ENCODE measurements around the gene VPS25.

The VPS25 gene

DNA sequence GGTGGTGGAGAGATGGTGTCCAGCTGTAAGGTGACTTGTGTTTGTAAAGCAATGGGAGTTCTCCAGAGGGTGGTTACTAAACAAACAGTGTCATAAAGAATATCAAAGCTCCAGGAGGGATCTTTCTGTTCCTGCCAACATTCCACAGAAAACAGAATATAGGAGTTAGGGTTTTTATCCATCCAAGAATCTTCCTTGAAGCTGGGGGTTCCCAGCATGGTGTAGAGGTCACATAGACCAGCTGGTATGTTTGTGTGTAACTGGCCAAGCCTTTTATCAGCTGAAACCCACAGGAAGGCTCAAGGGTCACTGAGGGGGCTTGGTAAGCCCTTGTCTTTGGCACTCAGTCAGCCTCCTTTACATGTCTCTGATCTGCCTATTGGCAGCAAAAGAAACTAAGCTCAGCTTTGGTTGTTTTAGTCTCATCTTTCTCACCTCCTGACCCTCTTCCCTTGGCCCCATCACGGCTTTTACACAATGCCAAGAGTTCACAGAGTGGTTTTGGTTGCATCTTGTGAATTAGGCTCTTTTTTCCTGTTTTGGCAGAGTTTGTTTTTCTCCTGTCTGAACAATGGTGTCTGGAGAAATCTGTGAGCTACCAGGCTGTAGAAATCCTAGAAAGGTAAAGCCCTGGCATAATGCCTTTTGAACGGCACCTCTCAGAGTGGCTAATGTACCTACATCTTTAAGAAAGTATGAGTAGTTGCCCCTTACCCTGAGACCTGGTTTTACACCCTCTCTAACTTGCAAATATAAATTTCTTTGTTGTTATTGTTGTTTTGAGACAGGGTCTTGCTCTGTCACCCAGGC is 30.0 kb downstream of the VPS25 start:
- H3K9me3 ChIP-seq (replicated peaks in 1 of 2; ENCODE audit: control insufficient read depth in 2 of 2, insufficient read depth in 1 of 2, low read depth in 1 of 2, low read length in 2 of 2): peaks cover 0 to 4% of the 10 kb centered on the region in 2 donors
- no CpG with 5 or more reads among the region's 2 CpGs for WGBS, 2 donors (ENCODE audit: extremely low coverage in 2 of 2, insufficient read length in 2 of 2, insufficient replicate concordance in 1 of 2)
- no peaks in the 10 kb centered on the region for H3K79me1 ChIP-seq (ENCODE audit: low read depth, low read length)
- no peak overlapping the region for H2BK12ac ChIP-seq (ENCODE audit: low read length)
- H3K27me3 ChIP-seq (ENCODE audit: control insufficient read depth in 3 of 3, insufficient read depth in 3 of 3, low read depth in 1 of 3, low read length in 3 of 3): peaks cover 0 to 2% (median 0%) of the 10 kb centered on the region in 3 experiments
- H3K27ac ChIP-seq (replicated peaks; ENCODE audit: low read length): no peak overlapping the region
- H3K18ac ChIP-seq (ENCODE audit: low read length): no peak overlapping the region
- H2AFZ ChIP-seq (ENCODE audit: low read length): peak overlapping the region; percentile 31
- no peak overlapping the region for H4K91ac ChIP-seq (ENCODE audit: low read depth, low read length, poor library complexity)
- H3K4me1 ChIP-seq (ENCODE audit: control insufficient read depth in 2 of 2, insufficient read depth in 1 of 2, low read depth in 1 of 2, low read length in 2 of 2): peaks cover 5 to 13% of the 10 kb centered on the region in 2 donors
- no peak for DNase-seq (ENCODE audit: low spot score)
- H3K4me3 ChIP-seq (ENCODE audit: low read length in 2 of 2): no peak overlapping the region
- H2AK5ac ChIP-seq (ENCODE audit: low read depth, low read length): no peak overlapping the region
- no peak overlapping the region for H3K4me2 ChIP-seq (ENCODE audit: insufficient read depth, low read length, poor library complexity, severe bottlenecking)
- no peak overlapping the region for H2BK15ac ChIP-seq (ENCODE audit: low read length)
- H2BK5ac ChIP-seq (ENCODE audit: low read length): no peak overlapping the region
- no peak overlapping the region for H4K8ac ChIP-seq (ENCODE audit: low read depth, low read length)
- H3K36me3 ChIP-seq (replicated peaks in 1 of 2; ENCODE audit: control insufficient read depth in 2 of 2, insufficient read depth in 2 of 2, low read length in 2 of 2): no peaks in the 10 kb centered on the region
- H3K14ac ChIP-seq (ENCODE audit: low read length): no peak overlapping the region
- H3K4ac ChIP-seq (ENCODE audit: low read length): no peak overlapping the region
- H2BK120ac ChIP-seq (ENCODE audit: low read depth, low read length): no peak overlapping the region
- no peak overlapping the region for H3K23ac ChIP-seq (ENCODE audit: low read depth, low read length, poor library complexity)
- H3K9ac ChIP-seq (ENCODE audit: low read depth, low read length, poor library complexity): no peak overlapping the region

GRCh38 chr17:42804918-42805367 is 31.7 kb downstream of the VPS25 start:
- Histone ChIP-seq H3K4ac (ENCODE audit: low read length) (no peak overlapping the region), H2BK5ac (ENCODE audit: low read length) (no peak overlapping the region), H2AFZ (ENCODE audit: low read length) (no peak overlapping the region), H3K27ac (replicated peaks; ENCODE audit: low read length) (no peak overlapping the region), H4K91ac (ENCODE audit: low read depth, low read length, poor library complexity) (no peak overlapping the region), H3K36me3 (replicated peaks in 1 of 2; ENCODE audit: control insufficient read depth in 2 of 2, insufficient read depth in 2 of 2, low read length in 2 of 2) (peaks cover 0 to 6% of the 10 kb centered on the region in 2 donors), H2BK120ac (ENCODE audit: low read depth, low read length) (no peak overlapping the region), H2BK15ac (ENCODE audit: low read length) (no peak overlapping the region), H3K9me3 (replicated peaks in 1 of 2; ENCODE audit: control insufficient read depth in 2 of 2, insufficient read depth in 1 of 2, low read depth in 1 of 2, low read length in 2 of 2) (no peaks in the 10 kb centered on the region), H3K14ac (ENCODE audit: low read length) (no peak overlapping the region), H3K4me2 (ENCODE audit: insufficient read depth, low read length, poor library complexity, severe bottlenecking) (no peak overlapping the region), H3K79me1 (ENCODE audit: low read depth, low read length) (no peaks in the 10 kb centered on the region), H4K8ac (ENCODE audit: low read depth, low read length) (no peak overlapping the region), H3K27me3 (ENCODE audit: control insufficient read depth in 3 of 3, insufficient read depth in 3 of 3, low read depth in 1 of 3, low read length in 3 of 3) (peaks cover 0 to 2% (median 0%) of the 10 kb centered on the region in 3 experiments), H3K23ac (ENCODE audit: low read depth, low read length, poor library complexity) (no peak overlapping the region), H3K4me1 (ENCODE audit: control insufficient read depth in 2 of 2, insufficient read depth in 1 of 2, low read depth in 1 of 2, low read length in 2 of 2) (peaks cover 2 to 13% of the 10 kb centered on the region in 2 donors), H2BK12ac (ENCODE audit: low read length) (no peak overlapping the region), H3K4me3 (ENCODE audit: low read length in 2 of 2) (no peak overlapping the region), H3K18ac (ENCODE audit: low read length) (no peak overlapping the region), H2AK5ac (ENCODE audit: low read depth, low read length) (no peak overlapping the region), H3K9ac (ENCODE audit: low read depth, low read length, poor library complexity) (no peak overlapping the region)
- WGBS, 2 donors (ENCODE audit: extremely low coverage in 2 of 2, insufficient read length in 2 of 2, insufficient replicate concordance in 1 of 2): no CpG with 5 or more reads among the region's 1 CpG
- DNase-seq (ENCODE audit: low spot score): no peak

- WGBS, 2 donors (ENCODE audit: extremely low coverage in 2 of 2, insufficient read length in 2 of 2, insufficient replicate concordance in 1 of 2): no CpG with 5 or more reads among the region's 1 CpG
Observed at GRCh38 chr17:42806249-42806648, 33.0 kb downstream of the VPS25 start.

GRCh38 chr17:42809250-42809649 is 36.0 kb downstream of the VPS25 start:
- H3K79me1 ChIP-seq (ENCODE audit: low read depth, low read length): no peaks in the 10 kb centered on the region

More at GRCh38 chr17:42806249-42806648, 33.0 kb downstream of the VPS25 start:
- H3K4me3 ChIP-seq (ENCODE audit: low read length in 2 of 2): no peak overlapping the region
- no peak overlapping the region for H2BK12ac ChIP-seq (ENCODE audit: low read length)
- H3K79me1 ChIP-seq (ENCODE audit: low read depth, low read length): no peaks in the 10 kb centered on the region
- no peak overlapping the region for H3K4ac ChIP-seq (ENCODE audit: low read length)
- H3K27me3 ChIP-seq (ENCODE audit: control insufficient read depth in 3 of 3, insufficient read depth in 3 of 3, low read depth in 1 of 3, low read length in 3 of 3): no peaks in the 10 kb centered on the region
- H3K18ac ChIP-seq (ENCODE audit: low read length): no peak overlapping the region
- no peak overlapping the region for H2BK5ac ChIP-seq (ENCODE audit: low read length)
- no peaks in the 10 kb centered on the region for H3K9me3 ChIP-seq (replicated peaks in 1 of 2; ENCODE audit: control insufficient read depth in 2 of 2, insufficient read depth in 1 of 2, low read depth in 1 of 2, low read length in 2 of 2)
- H2AFZ ChIP-seq (ENCODE audit: low read length): no peak overlapping the region
- peaks cover 2 to 13% of the 10 kb centered on the region in 2 donors for H3K4me1 ChIP-seq (ENCODE audit: control insufficient read depth in 2 of 2, insufficient read depth in 1 of 2, low read depth in 1 of 2, low read length in 2 of 2)
- H3K27ac ChIP-seq (replicated peaks; ENCODE audit: low read length): no peak overlapping the region
- H3K14ac ChIP-seq (ENCODE audit: low read length): no peak overlapping the region
- H3K36me3 ChIP-seq (replicated peaks in 1 of 2; ENCODE audit: control insufficient read depth in 2 of 2, insufficient read depth in 2 of 2, low read length in 2 of 2): peaks cover under 1 to 19% of the 10 kb centered on the region in 2 donors
- no peak overlapping the region for H3K23ac ChIP-seq (ENCODE audit: low read depth, low read length, poor library complexity)
- H3K9ac ChIP-seq (ENCODE audit: low read depth, low read length, poor library complexity): no peak overlapping the region
- no peak for DNase-seq (ENCODE audit: low spot score)
- no peak overlapping the region for H2BK120ac ChIP-seq (ENCODE audit: low read depth, low read length)
- no peak overlapping the region for H4K8ac ChIP-seq (ENCODE audit: low read depth, low read length)
- no peak overlapping the region for H2AK5ac ChIP-seq (ENCODE audit: low read depth, low read length)
- H4K91ac ChIP-seq (ENCODE audit: low read depth, low read length, poor library complexity): no peak overlapping the region
- no peak overlapping the region for H3K4me2 ChIP-seq (ENCODE audit: insufficient read depth, low read length, poor library complexity, severe bottlenecking)
- no peak overlapping the region for H2BK15ac ChIP-seq (ENCODE audit: low read length)

More at GRCh38 chr17:42809250-42809649, 36.0 kb downstream of the VPS25 start:
- Histone ChIP-seq H3K9ac (ENCODE audit: low read depth, low read length, poor library complexity) (no peak overlapping the region), H3K4me1 (ENCODE audit: control insufficient read depth in 2 of 2, insufficient read depth in 1 of 2, low read depth in 1 of 2, low read length in 2 of 2) (no peaks in the 10 kb centered on the region), H3K23ac (ENCODE audit: low read depth, low read length, poor library complexity) (no peak overlapping the region), H3K14ac (ENCODE audit: low read length) (no peak overlapping the region), H3K4ac (ENCODE audit: low read length) (no peak overlapping the region), H4K8ac (ENCODE audit: low read depth, low read length) (no peak overlapping the region), H3K9me3 (replicated peaks in 1 of 2; ENCODE audit: control insufficient read depth in 2 of 2, insufficient read depth in 1 of 2, low read depth in 1 of 2, low read length in 2 of 2) (no peaks in the 10 kb centered on the region), H3K27ac (replicated peaks; ENCODE audit: low read length) (no peak overlapping the region), H3K4me2 (ENCODE audit: insufficient read depth, low read length, poor library complexity, severe bottlenecking) (no peak overlapping the region), H3K18ac (ENCODE audit: low read length) (no peak overlapping the region), H3K27me3 (ENCODE audit: control insufficient read depth in 3 of 3, insufficient read depth in 3 of 3, low read depth in 1 of 3, low read length in 3 of 3) (no peaks in the 10 kb centered on the region), H2BK15ac (ENCODE audit: low read length) (no peak overlapping the region), H4K91ac (ENCODE audit: low read depth, low read length, poor library complexity) (no peak overlapping the region), H2AFZ (ENCODE audit: low read length) (no peak overlapping the region), H3K36me3 (replicated peaks in 1 of 2; ENCODE audit: control insufficient read depth in 2 of 2, insufficient read depth in 2 of 2, low read length in 2 of 2) (peaks cover 6 to 36% of the 10 kb centered on the region in 2 donors), H2BK5ac (ENCODE audit: low read length) (no peak overlapping the region), H2BK12ac (ENCODE audit: low read length) (no peak overlapping the region), H3K4me3 (ENCODE audit: low read length in 2 of 2) (no peak overlapping the region), H2BK120ac (ENCODE audit: low read depth, low read length) (no peak overlapping the region), H2AK5ac (ENCODE audit: low read depth, low read length) (no peak overlapping the region)
- WGBS, 2 donors (ENCODE audit: extremely low coverage in 2 of 2, insufficient read length in 2 of 2, insufficient replicate concordance in 1 of 2): no CpG with 5 or more reads among the region's 3 CpGs
- no peak for DNase-seq (ENCODE audit: low spot score)
